SK-N-SH (cell line): ENCODE measurements around the gene PTPRG.

Source experiments
- MXI1 ChIP-seq: IDR thresholded peaks from 2 replicates; pipeline ENCODE4 v1.6.1; 2012; ENCODE audit warnings: mild to moderate bottlenecking, low read depth, low read length, improper control_type of control experiment
- YY1 ChIP-seq: IDR thresholded peaks from 2 replicates; pipeline ENCODE4 v1.4.0; 2012; ENCODE audit warnings: low read depth, mild to moderate bottlenecking
- TF ChIP-seq, protein P1 (sequence below): fragments of 200-600 bp; sonication (generic); IDR thresholded peaks from 2 replicates; pipeline ENCODE4 v1.6.1; 2017; ENCODE audit warnings: antibody characterized with exemption, mild to moderate bottlenecking, moderate library complexity

DNA sequence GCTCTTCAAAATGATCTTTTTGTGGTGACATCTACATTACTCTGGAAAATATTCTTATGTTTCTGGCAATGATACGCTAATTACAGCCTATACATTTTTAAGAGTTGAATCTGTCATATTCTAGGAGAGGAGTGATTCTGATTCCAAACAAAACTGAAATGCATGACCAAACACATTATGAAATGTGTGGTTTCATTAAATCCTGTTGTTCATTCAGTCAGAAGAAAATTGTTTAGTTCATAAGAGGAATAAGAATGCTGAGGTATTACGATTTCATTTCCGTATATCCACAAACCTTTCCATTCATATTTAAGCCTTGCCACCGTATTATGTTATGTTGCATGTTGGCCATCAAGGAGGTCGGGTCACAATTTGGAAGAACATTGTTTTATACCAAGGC is 466.9 kb downstream of the PTPRG start:
- TF ChIP-seq, protein P1, sequence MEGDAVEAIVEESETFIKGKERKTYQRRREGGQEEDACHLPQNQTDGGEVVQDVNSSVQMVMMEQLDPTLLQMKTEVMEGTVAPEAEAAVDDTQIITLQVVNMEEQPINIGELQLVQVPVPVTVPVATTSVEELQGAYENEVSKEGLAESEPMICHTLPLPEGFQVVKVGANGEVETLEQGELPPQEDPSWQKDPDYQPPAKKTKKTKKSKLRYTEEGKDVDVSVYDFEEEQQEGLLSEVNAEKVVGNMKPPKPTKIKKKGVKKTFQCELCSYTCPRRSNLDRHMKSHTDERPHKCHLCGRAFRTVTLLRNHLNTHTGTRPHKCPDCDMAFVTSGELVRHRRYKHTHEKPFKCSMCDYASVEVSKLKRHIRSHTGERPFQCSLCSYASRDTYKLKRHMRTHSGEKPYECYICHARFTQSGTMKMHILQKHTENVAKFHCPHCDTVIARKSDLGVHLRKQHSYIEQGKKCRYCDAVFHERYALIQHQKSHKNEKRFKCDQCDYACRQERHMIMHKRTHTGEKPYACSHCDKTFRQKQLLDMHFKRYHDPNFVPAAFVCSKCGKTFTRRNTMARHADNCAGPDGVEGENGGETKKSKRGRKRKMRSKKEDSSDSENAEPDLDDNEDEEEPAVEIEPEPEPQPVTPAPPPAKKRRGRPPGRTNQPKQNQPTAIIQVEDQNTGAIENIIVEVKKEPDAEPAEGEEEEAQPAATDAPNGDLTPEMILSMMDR, result no peak
- TF ChIP-seq MXI1, result no peak
- TF ChIP-seq YY1, result no peak
